Testis (tissue), 2 donors: ENCODE results near the gene ACAD11.

ENCODE experiments used
- POLR2A ChIP-seq: fragments of 450-650 bp; IDR thresholded peaks from one replicate; pipeline ENCODE4 v1.6.1; 2017; ENCODE audit warnings: antibody characterized with exemption, mild to moderate bottlenecking, moderate library complexity
- TF ChIP-seq, protein P1 (sequence below), 3 experiments: fragments of 450-650 bp in 2 of 3; fragments of 200-600 bp in 1 of 3; sonication (generic) in 1 of 3; IDR thresholded peaks; one replicate each; pipeline ENCODE4 v1.5.1; 2016 to 2019; ENCODE audit warnings: antibody characterized with exemption in 3 of 3, mild to moderate bottlenecking in 2 of 3, moderate library complexity in 1 of 3

DNA sequence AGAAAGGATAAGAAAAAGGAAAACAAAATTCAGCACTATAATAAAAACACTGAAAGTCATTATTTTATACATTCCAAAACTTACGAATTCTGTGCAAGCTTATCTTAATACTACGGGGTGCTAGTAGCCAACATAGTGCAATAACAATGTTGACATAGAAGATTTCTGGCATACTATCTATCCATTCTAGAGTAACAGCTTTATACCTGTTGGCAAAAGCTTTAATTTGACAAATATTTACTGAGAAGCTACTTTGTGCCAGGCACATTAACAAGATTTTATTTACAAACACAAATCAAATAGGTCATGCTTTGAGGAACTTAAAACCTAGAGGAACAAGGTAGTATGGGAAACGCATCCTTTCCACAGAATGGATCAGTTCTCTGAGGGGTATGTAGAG, 61.4 kb downstream of the ACAD11 start:
- TF ChIP-seq, protein P1, sequence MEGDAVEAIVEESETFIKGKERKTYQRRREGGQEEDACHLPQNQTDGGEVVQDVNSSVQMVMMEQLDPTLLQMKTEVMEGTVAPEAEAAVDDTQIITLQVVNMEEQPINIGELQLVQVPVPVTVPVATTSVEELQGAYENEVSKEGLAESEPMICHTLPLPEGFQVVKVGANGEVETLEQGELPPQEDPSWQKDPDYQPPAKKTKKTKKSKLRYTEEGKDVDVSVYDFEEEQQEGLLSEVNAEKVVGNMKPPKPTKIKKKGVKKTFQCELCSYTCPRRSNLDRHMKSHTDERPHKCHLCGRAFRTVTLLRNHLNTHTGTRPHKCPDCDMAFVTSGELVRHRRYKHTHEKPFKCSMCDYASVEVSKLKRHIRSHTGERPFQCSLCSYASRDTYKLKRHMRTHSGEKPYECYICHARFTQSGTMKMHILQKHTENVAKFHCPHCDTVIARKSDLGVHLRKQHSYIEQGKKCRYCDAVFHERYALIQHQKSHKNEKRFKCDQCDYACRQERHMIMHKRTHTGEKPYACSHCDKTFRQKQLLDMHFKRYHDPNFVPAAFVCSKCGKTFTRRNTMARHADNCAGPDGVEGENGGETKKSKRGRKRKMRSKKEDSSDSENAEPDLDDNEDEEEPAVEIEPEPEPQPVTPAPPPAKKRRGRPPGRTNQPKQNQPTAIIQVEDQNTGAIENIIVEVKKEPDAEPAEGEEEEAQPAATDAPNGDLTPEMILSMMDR (IDR thresholded peaks at IDR 0.05), result no peak
- no peak for TF ChIP-seq POLR2A
